GM19397 (cell line): Measurements from ENCODE around the gene OR7C1.
"Not testable (repeated sequence)": the region's sequence is repeated elsewhere in the genome, so short reads cannot be mapped to it uniquely, and the experiment has no call there.

Source experiments
- ATAC-seq: cut with Tn5 transposase; IDR thresholded peaks from one replicate; pipeline ENCODE4 v1.9.1; 2021; ENCODE audit warnings: mild to moderate bottlenecking, moderate library complexity; ENCODE audit not compliant: unreplicated experiment

Gene OR7C1

GRCh38 chr19:14835011-14835410 lies at the start of gene OR7C1, which contains the start of gene OR7A5:
Gene OR7C1 (minus strand): TSS chr19:14835185. CDS start chr19:14800136, 35,049 bp downstream.
Gene OR7A5 (minus strand): TSS chr19:14835185. CDS start chr19:14828241, 6,944 bp downstream.
- no peak for ATAC-seq

GRCh38 chr19:14871619-14872230 lies 36.7 kb upstream of the OR7C1 start:
- ATAC-seq, result no peak

- no peak for ATAC-seq
Observed at GRCh38 chr19:14868497-14868896, 33.5 kb upstream of the OR7C1 start.

- no peak for ATAC-seq
Observed at GRCh38 chr19:14848822-14849221, 13.8 kb upstream of the OR7C1 start, which contains the start of gene OR7A10. Gene OR7A10 (minus strand): TSS chr19:14848922. CDS start chr19:14841877, 7,045 bp downstream.

GRCh38 chr19:14843578-14843977 lies 8.6 kb upstream of the OR7C1 start:
- ATAC-seq, result no peak

GRCh38 chr19:14843169-14843568 lies 8.2 kb upstream of the OR7C1 start:
- no peak for ATAC-seq

GRCh38 chr19:14840206-14840605 lies 5.2 kb upstream of the OR7C1 start:
- no peak for ATAC-seq

- no peak for ATAC-seq
Observed at GRCh38 chr19:14837391-14837790, 2.4 kb upstream of the OR7C1 start.

- no peak for ATAC-seq
Observed at GRCh38 chr19:14830702-14831101, 4.3 kb downstream of the OR7C1 start.

GRCh38 chr19:14826006-14826405 lies 9.0 kb downstream of the OR7C1 start:
- ATAC-seq, result no peak

- no peak for ATAC-seq
Observed at GRCh38 chr19:14821937-14822336, 13.0 kb downstream of the OR7C1 start.

- no peak for ATAC-seq
Observed at GRCh38 chr19:14818588-14818987, 16.4 kb downstream of the OR7C1 start.

GRCh38 chr19:14817052-14817451 lies 17.9 kb downstream of the OR7C1 start:
- ATAC-seq, result no peak

- ATAC-seq, result no peak
Observed at GRCh38 chr19:14814982-14815652, 19.9 kb downstream of the OR7C1 start.

GRCh38 chr19:14809272-14810057 lies 25.5 kb downstream of the OR7C1 start:
- ATAC-seq, result no peak

GRCh38 chr19:14804765-14805164 lies 30.2 kb downstream of the OR7C1 start:
- ATAC-seq, result no peak

GRCh38 chr19:14798760-14799159 lies 36.2 kb downstream of the OR7C1 start:
- ATAC-seq, result no peak

GRCh38 chr19:14796021-14796420 lies 39.0 kb downstream of the OR7C1 start:
- ATAC-seq, result no peak

- no peak for ATAC-seq
Observed at GRCh38 chr19:14795078-14795721, 39.8 kb downstream of the OR7C1 start.

GRCh38 chr19:14792250-14792649 lies 42.7 kb downstream of the OR7C1 start:
- ATAC-seq, result not testable (repeated sequence)

GRCh38 chr19:14786421-14786851 lies 48.5 kb downstream of the OR7C1 start:
- no peak for ATAC-seq
